ENCODE results near the gene DICER1.

The DICER1 gene

DNA sequence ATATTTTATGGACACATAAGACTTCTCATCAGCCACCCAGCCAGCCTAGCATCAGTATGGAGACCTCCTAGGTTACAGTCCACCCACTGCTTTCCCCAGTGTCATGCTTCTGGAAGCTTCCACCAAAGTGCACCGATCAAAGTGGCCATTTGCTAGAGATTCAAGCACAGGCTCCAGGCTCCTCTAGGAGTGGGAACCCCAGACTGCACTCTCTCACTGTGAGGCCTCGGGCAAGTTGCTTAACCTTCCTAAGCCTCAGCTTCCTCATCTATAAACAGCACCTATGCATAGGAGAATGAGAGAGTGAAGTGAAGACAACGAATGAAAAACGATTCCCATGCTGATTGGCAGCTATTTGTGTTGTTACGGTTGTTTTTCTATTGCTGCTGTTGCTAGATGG, 94.4 kb downstream of the DICER1 start:
- TF ChIP-seq, protein P1, sequence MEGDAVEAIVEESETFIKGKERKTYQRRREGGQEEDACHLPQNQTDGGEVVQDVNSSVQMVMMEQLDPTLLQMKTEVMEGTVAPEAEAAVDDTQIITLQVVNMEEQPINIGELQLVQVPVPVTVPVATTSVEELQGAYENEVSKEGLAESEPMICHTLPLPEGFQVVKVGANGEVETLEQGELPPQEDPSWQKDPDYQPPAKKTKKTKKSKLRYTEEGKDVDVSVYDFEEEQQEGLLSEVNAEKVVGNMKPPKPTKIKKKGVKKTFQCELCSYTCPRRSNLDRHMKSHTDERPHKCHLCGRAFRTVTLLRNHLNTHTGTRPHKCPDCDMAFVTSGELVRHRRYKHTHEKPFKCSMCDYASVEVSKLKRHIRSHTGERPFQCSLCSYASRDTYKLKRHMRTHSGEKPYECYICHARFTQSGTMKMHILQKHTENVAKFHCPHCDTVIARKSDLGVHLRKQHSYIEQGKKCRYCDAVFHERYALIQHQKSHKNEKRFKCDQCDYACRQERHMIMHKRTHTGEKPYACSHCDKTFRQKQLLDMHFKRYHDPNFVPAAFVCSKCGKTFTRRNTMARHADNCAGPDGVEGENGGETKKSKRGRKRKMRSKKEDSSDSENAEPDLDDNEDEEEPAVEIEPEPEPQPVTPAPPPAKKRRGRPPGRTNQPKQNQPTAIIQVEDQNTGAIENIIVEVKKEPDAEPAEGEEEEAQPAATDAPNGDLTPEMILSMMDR (IDR thresholded peaks at IDR 0.05; ENCODE audit: low read depth, low read length, missing control alignments), result no peak
- no peak for DNase-seq (ENCODE audit: low read depth)
- in situ Hi-C loops (cut with HindIII; ENCODE audit: low sequenced_read_pairs), result no loop called here
- no peak overlapping the region for H3K4me3 ChIP-seq (ENCODE audit: low read depth, low read length)

DNA sequence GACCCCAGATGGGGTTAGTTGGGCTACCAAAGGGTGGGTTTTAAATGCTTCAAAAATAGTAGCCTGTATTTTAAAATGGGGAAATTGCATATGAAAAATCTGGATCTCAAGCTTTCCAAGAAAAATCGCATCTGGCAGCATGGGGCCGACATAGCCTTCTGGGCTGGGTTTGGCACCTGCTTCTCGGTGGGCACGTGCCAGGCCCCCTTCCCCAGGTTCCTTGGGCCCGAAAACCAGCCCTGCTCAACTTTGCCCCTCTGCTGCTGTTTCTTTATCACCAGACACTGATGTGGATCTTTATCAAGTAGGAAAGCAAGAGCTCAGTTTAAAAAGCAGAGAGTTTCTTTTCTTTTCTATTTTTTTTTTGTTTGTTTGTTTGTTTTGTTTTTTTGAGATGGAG, 95.1 kb downstream of the DICER1 start:
- TF ChIP-seq, protein P1 (IDR thresholded peaks at IDR 0.05; ENCODE audit: low read depth, low read length, missing control alignments), result no peak
- in situ Hi-C loops (cut with HindIII; ENCODE audit: low sequenced_read_pairs), result no loop called here
- no peak overlapping the region for H3K4me3 ChIP-seq (ENCODE audit: low read depth, low read length)
- DNase-seq (ENCODE audit: low read depth), result no peak

DNA sequence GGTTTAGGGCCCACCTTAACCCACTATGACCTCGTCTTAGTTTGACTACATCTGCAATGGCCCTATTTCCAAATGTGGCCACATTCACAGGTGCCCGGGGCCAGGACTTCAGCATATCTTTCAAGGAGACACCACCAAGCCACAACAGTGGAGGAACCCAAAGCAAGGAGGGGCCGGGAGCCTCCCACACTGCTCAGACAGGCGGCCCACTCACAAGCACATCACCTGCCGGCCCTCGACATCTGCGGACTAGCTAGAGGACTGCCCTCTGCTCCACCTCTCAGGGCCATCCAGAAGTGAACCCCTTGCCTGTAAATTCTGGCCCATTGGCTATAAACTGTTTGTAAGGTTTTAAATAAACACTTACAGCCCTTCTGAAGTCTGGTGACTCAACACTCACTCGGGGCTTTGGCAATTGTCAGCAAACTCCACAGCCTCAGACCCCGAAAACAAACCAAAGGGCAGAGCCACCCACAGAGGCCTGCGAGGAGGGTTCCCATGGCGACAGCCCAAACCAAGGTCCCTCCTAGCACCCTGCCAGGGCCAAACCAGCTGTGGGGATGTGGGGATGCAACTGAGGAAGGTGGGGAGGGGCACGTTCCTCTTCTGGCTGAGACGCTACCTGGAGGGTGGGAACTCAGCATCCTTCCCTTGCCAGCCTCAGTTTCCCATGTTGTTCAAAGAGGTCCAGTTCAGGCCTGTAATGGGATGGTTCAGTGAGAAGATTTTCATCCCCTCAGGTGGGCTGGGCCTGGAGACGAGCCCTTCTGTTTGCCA, 95.8 kb downstream of the DICER1 start:
- in situ Hi-C loops (cut with HindIII; ENCODE audit: low sequenced_read_pairs), result no loop called here

DNA sequence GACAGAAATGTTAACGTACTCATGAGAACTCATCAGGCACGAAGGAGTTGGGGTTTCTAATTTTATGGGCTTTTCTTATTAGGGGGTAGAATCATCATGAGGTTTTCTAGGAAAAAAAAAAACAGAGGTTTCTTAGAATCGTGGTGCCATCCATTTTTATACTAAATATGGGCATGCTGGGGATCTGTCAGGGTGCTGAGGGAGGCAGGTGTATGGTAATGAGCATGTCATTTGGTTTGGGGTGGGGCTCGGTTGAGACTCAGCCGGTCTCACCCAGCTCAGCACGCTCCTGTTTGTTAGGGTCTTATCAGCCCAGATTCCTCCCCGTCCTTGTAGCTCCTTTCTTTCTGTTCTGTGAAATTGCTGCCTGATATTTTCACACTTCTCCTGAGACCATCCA, 98.2 kb downstream of the DICER1 start:
- no peak overlapping the region for H3K4me3 ChIP-seq (ENCODE audit: low read depth, low read length)
- TF ChIP-seq, protein P1 (IDR thresholded peaks at IDR 0.05; ENCODE audit: low read depth, low read length, missing control alignments), result no peak

More for the DNA sequence above, 95.8 kb downstream of the DICER1 start:
- TF ChIP-seq, protein P1 (IDR thresholded peaks at IDR 0.05; ENCODE audit: low read depth, low read length, missing control alignments), result no peak
- no peak overlapping the region for H3K4me3 ChIP-seq (ENCODE audit: low read depth, low read length)
- no peak for DNase-seq (ENCODE audit: low read depth)

DNA sequence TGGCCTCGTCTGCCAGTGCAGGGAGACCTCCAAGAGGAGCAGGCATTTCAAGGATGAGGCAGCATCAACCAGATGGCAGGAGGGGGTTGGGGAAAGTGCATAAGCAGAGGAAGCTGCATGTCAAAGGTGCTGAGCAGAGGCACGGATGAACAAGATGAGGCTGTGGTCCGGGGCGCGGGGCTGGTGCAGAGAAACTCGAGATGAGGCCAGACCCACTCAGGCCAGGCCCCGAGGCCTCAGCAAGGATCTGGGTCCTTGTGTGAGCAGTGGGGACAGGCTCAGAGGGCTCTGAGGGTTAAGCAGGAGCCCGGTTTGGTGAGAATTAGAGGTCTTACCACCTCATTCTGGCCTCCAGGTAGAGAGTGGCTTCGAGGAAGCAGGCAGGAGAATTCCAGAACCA, 98.8 kb downstream of the DICER1 start:
- H3K4me3 ChIP-seq (ENCODE audit: low read depth, low read length), result no peak overlapping the region
- TF ChIP-seq, protein P1 (IDR thresholded peaks at IDR 0.05; ENCODE audit: low read depth, low read length, missing control alignments), result no peak
- DNase-seq (ENCODE audit: low read depth), result no peak
- in situ Hi-C loops (cut with HindIII; ENCODE audit: low sequenced_read_pairs), result no loop called here

More for the DNA sequence above, 98.2 kb downstream of the DICER1 start:
- in situ Hi-C loops (cut with HindIII; ENCODE audit: low sequenced_read_pairs), result no loop called here
- no peak for DNase-seq (ENCODE audit: low read depth)

DNA sequence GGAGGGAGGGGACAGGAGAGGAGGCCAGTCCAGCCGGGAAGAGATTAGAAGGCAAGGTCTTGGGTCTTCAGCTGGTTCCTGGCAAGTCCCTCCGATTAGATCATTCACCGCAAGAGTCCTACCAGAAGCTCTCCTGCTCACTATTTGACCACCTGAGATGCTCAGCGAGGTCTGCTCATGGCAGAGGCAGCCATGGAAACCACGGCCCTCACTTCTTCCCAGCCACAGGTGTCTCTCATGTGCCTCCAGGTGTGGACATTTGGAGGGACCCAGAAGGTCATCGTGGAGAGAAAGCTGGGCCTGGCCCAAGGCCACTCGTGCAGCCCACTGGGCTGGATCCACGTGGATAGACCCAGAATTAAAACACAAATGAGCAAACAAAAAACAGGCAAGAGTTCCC, 99.5 kb downstream of the DICER1 start:
- in situ Hi-C loops (cut with HindIII; ENCODE audit: low sequenced_read_pairs), result no loop called here
- no peak overlapping the region for H3K4me3 ChIP-seq (ENCODE audit: low read depth, low read length)
- TF ChIP-seq, protein P1 (IDR thresholded peaks at IDR 0.05; ENCODE audit: low read depth, low read length, missing control alignments), result no peak
- DNase-seq (ENCODE audit: low read depth), result no peak
